Panc1 (cell line): Measurements from ENCODE around the gene CCDC187. TPM values are rescaled to one million over a fixed set of nuclear protein-coding genes. Genes with fewer than 3 reads are reported as not detected.

ENCODE experiments used
- ATAC-seq: fragments of 200-7000 bp; cut with Tn5 transposase; 2 replicates; pipeline ENCODE4 v1.9.1; 2020; ENCODE audit warnings: mild to moderate bottlenecking, moderate library complexity
- BruUV-seq: library from RNA; stranded (reverse); fragments of 400-500 nt; replicated peaks from 2 replicates; lab custom pipeline; 2021; lab: Mats Ljungman, UMichigan
- CTCF ChIA-PET: fragments of 300-600 bp; sonication (Branson Sonifier 250); formaldehyde crosslinking; loops from one replicate; lab custom pipeline; 2022; ENCODE audit warnings: antibody characterized with exemption; lab: Charles Lee
- POLR2A ChIA-PET: fragments of 300-600 bp; sonication (Branson Sonifier 250); formaldehyde crosslinking; loops from one replicate; lab custom pipeline; 2022; ENCODE audit warnings: antibody characterized with exemption; lab: Charles Lee
- DNase-seq: peaks from one replicate; pipeline ENCODE4 v3.0.0-alpha.2; 2010; ENCODE audit warnings: low read depth, low spot score
- H3K27ac ChIP-seq: 2 replicates; pipeline ENCODE4 v1.5.1; 2011; ENCODE audit warnings: mild to moderate bottlenecking, low read length, inconsistent platforms
- H3K27me3 ChIP-seq: fragments of 200-500 bp; sonication (Bioruptor generic); 2 replicates; pipeline ENCODE4 v1.6.0; 2014; ENCODE audit warnings: low read length, inconsistent platforms; ENCODE audit not compliant: control insufficient read depth, insufficient read depth
- H3K36me3 ChIP-seq: fragments of 200-500 bp; sonication (Bioruptor generic); 2 replicates; pipeline ENCODE4 v1.5.1; 2014; ENCODE audit warnings: inconsistent platforms, mild to moderate bottlenecking, low read length, moderate library complexity; ENCODE audit not compliant: control insufficient read depth, insufficient read depth
- H3K4me1 ChIP-seq: 2 replicates; pipeline ENCODE4 v1.5.1; 2011; ENCODE audit warnings: inconsistent platforms, mild to moderate bottlenecking, low read length, moderate library complexity; ENCODE audit not compliant: control insufficient read depth, insufficient read depth
- H3K4me3 ChIP-seq, 2 experiments: 2 replicates each; pipeline ENCODE4 v1.5.1; 2011 to 2012; ENCODE audit warnings: low read depth in 2 of 2, low read length in 2 of 2, mild to moderate bottlenecking in 2 of 2, inconsistent platforms in 1 of 2, moderate library complexity in 1 of 2
- H3K9me3 ChIP-seq: fragments of 200-500 bp; sonication (Bioruptor generic); 2 replicates; pipeline ENCODE4 v1.5.1; 2014; ENCODE audit warnings: low read depth, mild to moderate bottlenecking, inconsistent platforms, low read length, moderate library complexity; ENCODE audit not compliant: control insufficient read depth, insufficient read depth
- CTCF ChIP-seq: fragments of 450-650 bp; IDR thresholded peaks from 2 replicates; pipeline ENCODE4 v1.5.1; 2017; ENCODE audit warnings: mild to moderate bottlenecking
- POLR2AphosphoS5 ChIP-seq: IDR thresholded peaks from 2 replicates; pipeline ENCODE4 v1.6.1; 2012; ENCODE audit warnings: mild to moderate bottlenecking, low read depth, low read length, moderate library complexity
- REST ChIP-seq, 2 experiments: IDR thresholded peaks; 2 replicates each; pipeline ENCODE4 v1.6.1; 2011 to 2012; ENCODE audit warnings: low read depth in 2 of 2, control low read depth in 1 of 2, low read length in 1 of 2, mild to moderate bottlenecking in 1 of 2, moderate library complexity in 1 of 2; ENCODE audit not compliant: insufficient read depth in 1 of 2
- SIN3A ChIP-seq: IDR thresholded peaks from 2 replicates; pipeline ENCODE4 v1.6.1; 2012; ENCODE audit warnings: low read depth, mild to moderate bottlenecking, low read length, moderate library complexity, borderline replicate concordance; ENCODE audit not compliant: insufficient read depth
- TCF7L2 ChIP-seq: IDR thresholded peaks from 2 replicates; pipeline ENCODE4 v1.6.1; 2011; ENCODE audit warnings: mild to moderate bottlenecking, low read depth, low read length, inconsistent platforms
- in situ Hi-C: cut with HindIII; loops from 2 replicates; pipeline ENCODE4 v1.10.0; 2016; ENCODE audit warnings: low sequenced_read_pairs, low pct_unique_long_range_greater_than_20kb
- intact Hi-C: fragments of 100-400 bp; cut with micrococcal nuclease; formaldehyde crosslinking; loops from one replicate; pipeline ENCODE4 v1.10.0; 2022; ENCODE audit not compliant: unreplicated experiment
- total RNA-seq: library from RNA; stranded (reverse); gene quantifications from one replicate; pipeline ENCODE4 v1.2.1, GENCODE V29; 2021; ENCODE audit not compliant: unreplicated experiment

Gene CCDC187
- total RNA-seq, 1 experiment from 2014 or later: not detected

GRCh38 chr9:136218673-136219072 is 85.2 kb downstream of the CCDC187 start:
- CTCF ChIA-PET: interaction anchor here (0.5 kb wide), 1 partner anchor 86 kb away, joined by 6 read pairs; no protein-coding TSS in a partner anchor
- no peaks in the 10 kb centered on the region; the same call in 1 of the 2 replicates for H3K9me3 ChIP-seq

DNA sequence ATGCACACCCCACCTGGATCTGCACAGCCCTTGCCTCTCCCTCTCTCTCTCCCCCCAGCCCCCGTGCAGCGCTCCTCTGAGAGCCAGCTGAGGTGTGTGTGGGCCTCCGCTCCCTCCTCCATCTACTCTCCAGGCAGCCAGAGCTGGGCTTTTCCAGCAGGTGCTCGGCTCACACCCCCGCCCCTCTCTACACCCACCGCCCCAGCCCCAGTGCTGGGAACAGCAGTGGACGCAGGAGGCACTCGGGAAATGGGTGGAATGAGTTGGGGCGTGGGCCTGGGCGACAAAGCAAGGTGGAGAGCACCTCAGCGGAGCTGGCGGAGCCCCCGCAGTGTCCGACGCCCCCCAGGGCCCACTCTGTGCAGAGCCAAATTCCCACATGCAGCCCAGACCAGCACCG is 85.6 kb downstream of the CCDC187 start:
- H3K27ac ChIP-seq: no peak overlapping the region
- 0 out of 2 replicates have a peak, but pooled peaks cover 2% of the 10 kb centered on the region for H3K36me3 ChIP-seq
- intact Hi-C loops (no loop called here), in situ Hi-C loops (no loop called here)
- H3K9me3 ChIP-seq: no peaks in the 10 kb centered on the region; the same call in 1 of the 2 replicates
- TF ChIP-seq POLR2AphosphoS5 (no peak), SIN3A (no peak), REST (IDR thresholded peaks at IDR 0.05; ENCODE audit: insufficient read depth in 1 of 2, low read depth in 2 of 2, low read length in 1 of 2) (no peak), CTCF (no peak), TCF7L2 (no peak)
- ChIA-PET POLR2A (no interaction called here), CTCF (interaction anchor here (0.5 kb wide), 1 partner anchor 85 kb away, joined by 6 read pairs; no protein-coding TSS in a partner anchor)
- DNase-seq (no peak), ATAC-seq (no peak)
- H3K4me3 ChIP-seq: no peak overlapping the region
- no peaks in the 10 kb centered on the region for H3K27me3 ChIP-seq
- BruUV-seq: no TSS peak
- H3K4me1 ChIP-seq: no peaks in the 10 kb centered on the region

More at GRCh38 chr9:136218673-136219072, 85.2 kb downstream of the CCDC187 start:
- POLR2A ChIA-PET: no interaction called here
- intact Hi-C loops (no loop called here), in situ Hi-C loops (no loop called here)
- no peak overlapping the region for H3K27ac ChIP-seq
- 0 out of 2 replicates have a peak, but pooled peaks cover 2% of the 10 kb centered on the region for H3K36me3 ChIP-seq
- no peak for TF ChIP-seq POLR2AphosphoS5
- TF ChIP-seq TCF7L2: no peak
- no peak for TF ChIP-seq REST (IDR thresholded peaks at IDR 0.05; ENCODE audit: insufficient read depth in 1 of 2, low read depth in 2 of 2, low read length in 1 of 2)
- TF ChIP-seq SIN3A: no peak
- no peak for TF ChIP-seq CTCF
- no peak overlapping the region for H3K4me3 ChIP-seq
- no peaks in the 10 kb centered on the region for H3K4me1 ChIP-seq
- H3K27me3 ChIP-seq: no peaks in the 10 kb centered on the region
- BruUV-seq: no TSS peak
- ATAC-seq (peak; percentile 36; the same call in 1 of the 2 replicates), DNase-seq (no peak)
